GM18498 (cell line): Measurements from ENCODE around the gene IL12A.

Experiments used
- ATAC-seq: cut with Tn5 transposase; IDR thresholded peaks from one replicate; pipeline ENCODE4 v1.9.1; 2021; ENCODE audit warnings: mild to moderate bottlenecking, moderate library complexity; ENCODE audit not compliant: unreplicated experiment

The IL12A gene

DNA sequence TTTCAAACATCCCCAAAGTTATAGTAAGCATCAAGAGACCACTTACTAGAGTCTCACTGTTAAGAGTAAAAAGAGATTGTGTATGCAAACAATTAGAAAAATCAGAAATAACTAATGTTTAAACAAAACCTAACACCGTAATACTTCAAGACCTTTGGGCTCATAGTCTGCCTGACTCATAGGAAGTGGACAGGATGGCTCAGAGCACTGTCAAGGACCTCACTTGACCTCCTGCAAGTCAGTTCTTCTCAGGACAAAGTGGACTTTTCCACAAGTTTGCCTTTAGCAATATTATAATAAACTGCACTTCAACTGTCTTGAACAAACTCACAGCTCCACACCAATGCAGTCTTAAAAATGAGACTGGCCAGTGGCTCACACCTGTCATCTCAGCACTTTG is 34.8 kb downstream of the IL12A start:
- no peak for ATAC-seq

DNA sequence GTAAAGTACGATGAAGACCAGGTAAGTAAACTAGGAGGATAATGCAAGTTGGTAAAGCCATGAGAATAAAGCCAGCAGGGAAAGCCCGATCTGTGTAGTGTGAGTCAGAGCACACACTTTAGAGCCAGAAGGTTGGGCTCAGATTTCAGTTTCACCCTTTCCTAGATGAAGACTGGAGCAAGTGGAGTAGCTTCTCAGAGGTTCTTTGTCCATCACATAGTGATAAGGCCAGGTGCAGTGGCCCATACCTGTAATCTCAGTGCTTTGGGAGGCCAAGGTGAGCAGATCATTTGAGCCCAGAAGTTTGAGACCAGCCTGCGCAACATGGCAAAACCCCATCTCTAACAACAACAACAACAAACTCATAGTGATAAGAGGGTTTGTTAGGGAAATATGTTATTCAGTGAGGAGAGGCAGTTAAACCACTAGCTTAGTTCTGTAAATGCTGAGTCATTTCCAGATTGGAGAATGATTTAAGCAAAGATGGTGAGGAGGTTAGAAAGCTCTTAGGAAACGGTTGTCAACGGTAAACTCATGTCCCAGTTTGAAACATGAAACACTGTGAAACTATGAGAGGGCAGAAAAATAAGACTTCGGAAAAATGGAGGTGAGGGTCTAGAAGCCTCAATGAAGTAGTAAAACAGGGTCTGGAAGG is 39.0 kb downstream of the IL12A start:
- peak; percentile 85 for ATAC-seq

DNA sequence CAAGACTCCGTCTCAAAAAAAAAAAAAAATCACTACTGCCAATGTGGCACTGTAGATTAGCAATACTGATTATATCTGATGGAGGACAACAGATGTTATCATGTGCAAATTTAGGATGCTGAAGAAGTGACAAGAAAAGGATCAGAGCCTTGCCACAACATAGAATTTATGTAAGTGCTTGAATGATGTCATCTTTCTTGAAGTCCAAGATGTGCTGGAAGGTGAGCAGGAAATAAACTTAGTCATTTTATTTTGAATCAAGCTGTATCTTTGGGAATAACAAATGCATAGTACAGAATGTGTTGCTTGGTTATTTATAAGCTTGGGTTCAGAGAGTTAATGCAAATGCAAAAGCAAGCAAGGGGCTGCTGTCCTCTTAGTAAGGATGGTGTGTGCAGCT is 47.1 kb downstream of the IL12A start:
- no peak for ATAC-seq

DNA sequence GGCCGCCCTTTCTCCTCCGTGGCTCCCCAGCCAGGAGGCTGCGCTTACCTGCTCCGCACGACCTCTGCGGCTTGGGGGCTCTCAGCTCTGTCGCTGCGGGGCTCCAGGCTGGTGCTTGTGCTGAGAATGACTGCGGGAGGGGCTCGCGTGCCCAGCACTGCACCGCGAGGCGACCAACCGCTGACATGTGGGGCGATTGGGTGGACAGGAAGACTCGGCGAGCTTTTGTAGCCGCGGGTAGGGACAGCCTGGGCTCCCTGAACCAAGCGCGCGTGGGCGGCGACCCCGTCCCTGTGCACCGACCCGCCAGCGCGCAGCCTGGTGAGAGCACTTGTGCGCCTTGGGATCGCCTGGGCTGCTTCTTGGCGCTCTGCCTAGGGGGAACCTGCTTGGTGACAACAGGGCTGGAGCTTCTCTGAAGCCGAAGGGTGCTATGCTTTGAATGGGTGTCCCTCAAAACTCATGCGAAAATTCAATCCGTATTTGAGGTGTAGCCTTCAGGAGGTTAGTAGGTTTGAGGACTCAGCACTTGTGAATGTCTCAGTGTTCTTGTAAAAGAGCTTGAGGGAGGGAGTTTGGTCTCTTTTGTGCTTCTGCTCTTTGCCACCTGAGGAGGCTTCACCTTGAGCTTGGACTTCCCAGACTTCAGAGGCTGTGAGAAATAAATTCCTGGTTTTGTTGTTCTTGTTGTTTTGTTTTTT is 50.4 kb downstream of the IL12A start:
- peak; percentile 59 for ATAC-seq

DNA sequence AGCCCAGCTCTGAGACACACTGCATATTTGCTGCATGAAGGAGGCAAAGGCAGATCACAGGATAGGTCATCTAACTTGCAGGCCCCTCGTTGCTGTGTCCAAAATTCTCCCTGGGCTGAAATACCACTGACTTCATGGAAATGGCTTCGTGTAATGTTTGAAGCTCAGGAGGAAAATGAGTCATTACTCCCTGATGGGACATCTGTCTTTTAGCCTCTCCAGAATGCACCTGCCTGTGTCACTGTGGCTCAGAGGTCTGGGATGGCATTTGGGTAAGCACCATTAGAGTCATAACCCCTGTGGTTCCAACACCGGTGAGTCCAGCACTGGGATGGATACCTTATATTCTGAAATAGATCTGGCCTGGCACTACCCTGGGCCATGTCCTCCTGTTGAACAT is 51.5 kb downstream of the IL12A start:
- no peak for ATAC-seq

DNA sequence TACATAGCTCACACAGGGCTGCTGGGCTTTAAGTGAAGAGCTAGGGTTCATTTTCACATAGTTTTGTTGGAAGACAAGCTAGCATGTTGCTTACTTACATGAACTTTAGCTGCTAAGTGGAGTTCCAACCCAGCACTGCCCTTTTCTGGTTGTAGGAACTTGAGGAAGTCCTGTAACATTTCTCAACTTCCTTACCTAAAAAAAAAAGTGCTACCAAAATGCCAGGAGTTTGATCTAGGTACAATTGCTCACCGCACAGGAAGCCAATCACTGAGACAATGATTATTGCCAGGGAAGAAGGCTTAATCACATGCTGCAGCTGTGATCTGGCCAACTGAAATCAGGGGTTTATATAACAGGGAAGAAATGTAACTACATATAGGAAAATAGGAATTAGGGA is 52.8 kb downstream of the IL12A start:
- no peak for ATAC-seq

DNA sequence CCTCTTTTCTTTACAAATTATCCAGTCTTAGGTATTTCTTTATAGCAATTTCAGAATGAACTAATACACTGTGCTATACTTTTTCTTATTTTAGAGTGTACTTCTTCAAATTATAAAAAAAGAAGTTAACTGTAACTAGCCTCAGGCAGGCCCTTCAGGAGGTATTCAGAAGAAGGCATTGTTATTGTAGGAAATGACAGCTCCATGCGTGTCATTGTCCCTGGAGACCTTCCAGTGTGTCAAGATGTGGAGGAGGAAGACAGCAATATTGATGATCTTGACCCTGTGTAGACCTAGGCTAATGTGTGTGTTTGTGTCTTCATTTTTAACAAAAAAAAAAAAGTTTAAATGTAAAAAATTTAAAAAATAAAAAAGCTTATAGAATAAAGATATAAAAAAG is 55.5 kb downstream of the IL12A start:
- ATAC-seq = no peak
